DMS53 (cell line): ENCODE results near the gene PARVB.

Experiments
- DNase-seq: peaks from one replicate; lab custom pipeline; 2025; lab: John Stamatoyannopoulos, UW

Gene PARVB

GRCh38 chr22:44201665-44202064, 177.6 kb downstream of the PARVB start:
- DNase-seq, result no peak

- no peak for DNase-seq
Measured at GRCh38 chr22:44202261-44202789, 178.2 kb downstream of the PARVB start.

- DNase-seq, result no peak
Measured at GRCh38 chr22:44203203-44203602, 179.1 kb downstream of the PARVB start.

GRCh38 chr22:44204739-44205515, 180.8 kb downstream of the PARVB start:
- no peak for DNase-seq

GRCh38 chr22:44205516-44206329, 181.6 kb downstream of the PARVB start:
- DNase-seq, result no peak

- no peak for DNase-seq
Measured at GRCh38 chr22:44206330-44206645, 182.2 kb downstream of the PARVB start.

- no peak for DNase-seq
Measured at GRCh38 chr22:44206696-44207095, 182.6 kb downstream of the PARVB start.

GRCh38 chr22:44207173-44207980, 183.3 kb downstream of the PARVB start:
- no peak for DNase-seq

- no peak for DNase-seq
Measured at GRCh38 chr22:44207981-44208317, 183.8 kb downstream of the PARVB start.

- DNase-seq, result no peak
Measured at GRCh38 chr22:44209343-44209742, 185.2 kb downstream of the PARVB start.

- peak; percentile 8 for DNase-seq
Measured at GRCh38 chr22:44210722-44211121, 186.6 kb downstream of the PARVB start.

GRCh38 chr22:44211256-44211945, 187.3 kb downstream of the PARVB start:
- no peak for DNase-seq

- DNase-seq, result no peak
Measured at GRCh38 chr22:44211946-44212930, 188.1 kb downstream of the PARVB start.

GRCh38 chr22:44212936-44213335, 188.8 kb downstream of the PARVB start:
- DNase-seq, result no peak

- no peak for DNase-seq
Measured at GRCh38 chr22:44213489-44214043, 189.5 kb downstream of the PARVB start.

GRCh38 chr22:44214187-44214586, 190.1 kb downstream of the PARVB start:
- no peak for DNase-seq

GRCh38 chr22:44214764-44215163, 190.7 kb downstream of the PARVB start:
- no peak for DNase-seq

- no peak for DNase-seq
Measured at GRCh38 chr22:44215287-44215686, 191.2 kb downstream of the PARVB start.

- no peak for DNase-seq
Measured at GRCh38 chr22:44217346-44217745, 193.2 kb downstream of the PARVB start.

- DNase-seq, result no peak
Measured at GRCh38 chr22:44218071-44218470, 194.0 kb downstream of the PARVB start.
